SU-DHL-6 (cell line): Measurements from ENCODE around the gene KLHL12.
"Not testable (repeated sequence)": the region's sequence is repeated elsewhere in the genome, so short reads cannot be mapped to it uniquely, and the experiment has no call there.

Experiments
- CTCF ChIP-seq: fragments of 200-600 bp; sonication (generic); IDR thresholded peaks from one replicate; pipeline ENCODE4 v1.5.1; 2017; ENCODE audit warnings: antibody characterized with exemption, mild to moderate bottlenecking, low read length, moderate library complexity; ENCODE audit not compliant: insufficient read depth, poor library complexity, severe bottlenecking
- EZH2phosphoT487 ChIP-seq: fragments of 200-600 bp; sonication (generic), shearing (Covaris generic); conservative IDR thresholded peaks from 2 replicates; pipeline ENCODE4 v1.6.1; 2018; ENCODE audit warnings: mild to moderate bottlenecking, antibody characterized with exemption, low read length, moderate library complexity, mixed read lengths

DNA sequence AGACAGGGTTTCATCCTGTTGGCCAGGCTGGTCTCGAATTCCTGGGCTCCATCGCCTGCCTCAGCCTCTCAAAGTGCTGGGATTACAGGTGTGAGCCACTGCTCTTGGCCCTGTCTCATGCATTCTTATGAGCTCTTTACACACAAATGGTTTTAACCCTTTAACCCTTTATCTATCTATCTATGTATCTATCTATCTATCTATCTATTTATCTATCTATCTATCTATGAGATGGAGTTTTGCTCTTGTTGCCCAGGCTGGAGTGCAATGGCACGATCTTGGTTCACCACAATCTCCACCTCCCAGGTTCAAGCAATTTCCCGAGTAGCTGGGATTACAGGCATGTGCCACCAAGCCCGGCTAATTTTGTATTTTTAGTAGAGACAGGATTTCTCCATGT lies 23.2 kb downstream of the KLHL12 start:
- not testable (repeated sequence) for TF ChIP-seq CTCF, EZH2phosphoT487
